LHCN-M2 (cell line): ENCODE measurements around the gene RBM47. TPM values are rescaled to one million over a fixed set of nuclear protein-coding genes. Genes with fewer than 3 reads are reported as not detected.
"Not testable (repeated sequence)": the region's sequence is repeated elsewhere in the genome, so short reads cannot be mapped to it uniquely, and the experiment has no call there.

Source experiments
- DNase-seq: peaks from one replicate; pipeline ENCODE4 v3.0.0-alpha.2; 2012; ENCODE audit warnings: low read depth
- polyA plus RNA-seq: library from polyadenylated mRNA; unstranded; fragments of >200 nt; gene quantifications from one replicate; pipeline ENCODE4 v1.2.1, GENCODE V29; 2012; ENCODE audit warnings: missing spikeins
- total RNA-seq: library from RNA; depleted of rRNA; stranded (reverse); fragments of >200 nt; gene quantifications from 2 replicates; pipeline ENCODE4 v1.2.3, GENCODE V29; 2014; rRNA removed

Gene RBM47
- total RNA-seq = 0.06 and 0.17 TPM in 2 replicates
- polyA plus RNA-seq = 0.02 TPM

GRCh38 chr4:40629401-40630334 lies at the start of gene RBM47:
Gene RBM47 (minus strand): TSS chr4:40629864. CDS start chr4:40438893, 190,971 bp downstream.
- DNase-seq = peak; percentile 11

- DNase-seq = no peak
Observed at GRCh38 chr4:40678421-40678820, 48.8 kb upstream of the RBM47 start.

GRCh38 chr4:40675166-40675565 lies 45.5 kb upstream of the RBM47 start:
- no peak for DNase-seq

GRCh38 chr4:40672528-40673522 lies 43.2 kb upstream of the RBM47 start:
- peak; percentile 82 for DNase-seq

GRCh38 chr4:40669504-40669903 lies 39.8 kb upstream of the RBM47 start:
- no peak for DNase-seq

- no peak for DNase-seq
Observed at GRCh38 chr4:40665842-40666241, 36.2 kb upstream of the RBM47 start.

GRCh38 chr4:40662962-40663604 lies 33.4 kb upstream of the RBM47 start:
- DNase-seq = peak; percentile 49

GRCh38 chr4:40661803-40662202 lies 32.1 kb upstream of the RBM47 start:
- no peak for DNase-seq

- no peak for DNase-seq
Observed at GRCh38 chr4:40656201-40656863, 26.7 kb upstream of the RBM47 start.

- no peak for DNase-seq
Observed at GRCh38 chr4:40651280-40651679, 21.6 kb upstream of the RBM47 start.

GRCh38 chr4:40649321-40649720 lies 19.7 kb upstream of the RBM47 start:
- DNase-seq = no peak

- DNase-seq = no peak
Observed at GRCh38 chr4:40648742-40649281, 19.1 kb upstream of the RBM47 start.

- no peak for DNase-seq
Observed at GRCh38 chr4:40648131-40648530, 18.5 kb upstream of the RBM47 start.

GRCh38 chr4:40645586-40645985 lies 15.9 kb upstream of the RBM47 start:
- no peak for DNase-seq

GRCh38 chr4:40632080-40632479 lies 2.4 kb upstream of the RBM47 start:
- no peak for DNase-seq

- DNase-seq = no peak
Observed at GRCh38 chr4:40630335-40631021, 814 bp upstream of the RBM47 start.

- no peak for DNase-seq
Observed at GRCh38 chr4:40628888-40629287, 776 bp downstream of the RBM47 start.

GRCh38 chr4:40628407-40628806 lies 1.3 kb downstream of the RBM47 start:
- DNase-seq = not testable (repeated sequence)

GRCh38 chr4:40627540-40627939 lies 2.1 kb downstream of the RBM47 start:
- DNase-seq = no peak
